Measurements from ENCODE around the gene UBE2J1.

DNA sequence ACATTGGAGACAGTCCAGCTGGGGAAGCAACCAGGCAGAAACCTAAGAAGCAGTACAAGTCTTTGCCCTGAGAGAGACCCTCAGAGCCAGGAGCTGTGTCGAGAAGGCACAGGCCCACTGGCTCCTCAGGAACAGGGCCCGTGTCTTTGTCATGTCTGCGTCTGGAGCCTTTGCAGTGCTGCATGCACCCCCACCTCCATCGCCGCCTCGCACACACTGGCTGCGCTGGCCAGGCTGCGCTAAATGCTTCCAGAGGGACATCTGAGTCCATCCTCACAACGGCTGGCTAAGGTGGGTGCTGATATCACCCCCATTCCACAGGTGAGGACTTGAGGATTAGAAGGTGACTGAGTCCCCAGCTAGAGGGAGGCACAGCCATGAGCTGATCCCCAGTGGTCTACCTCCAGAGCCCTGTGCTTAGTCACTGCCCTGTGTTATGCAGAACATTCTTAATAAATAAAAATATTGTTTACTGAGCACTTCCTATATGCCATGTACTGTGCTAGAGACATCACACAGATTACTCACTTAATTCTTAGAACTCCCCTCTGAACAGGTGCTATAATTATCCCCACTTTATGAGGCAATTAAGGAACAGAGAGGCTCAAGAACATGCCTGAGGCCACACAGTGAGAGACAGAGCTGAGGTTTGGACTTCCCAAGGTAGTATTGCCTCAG lies 65.0 kb downstream of the UBE2J1 start:
- TF ChIP-seq TCF7L2 (IDR thresholded peaks at IDR 0.05; ENCODE audit: borderline replicate concordance, low read depth, low read length), result no peak
- TF ChIP-seq, protein P1, sequence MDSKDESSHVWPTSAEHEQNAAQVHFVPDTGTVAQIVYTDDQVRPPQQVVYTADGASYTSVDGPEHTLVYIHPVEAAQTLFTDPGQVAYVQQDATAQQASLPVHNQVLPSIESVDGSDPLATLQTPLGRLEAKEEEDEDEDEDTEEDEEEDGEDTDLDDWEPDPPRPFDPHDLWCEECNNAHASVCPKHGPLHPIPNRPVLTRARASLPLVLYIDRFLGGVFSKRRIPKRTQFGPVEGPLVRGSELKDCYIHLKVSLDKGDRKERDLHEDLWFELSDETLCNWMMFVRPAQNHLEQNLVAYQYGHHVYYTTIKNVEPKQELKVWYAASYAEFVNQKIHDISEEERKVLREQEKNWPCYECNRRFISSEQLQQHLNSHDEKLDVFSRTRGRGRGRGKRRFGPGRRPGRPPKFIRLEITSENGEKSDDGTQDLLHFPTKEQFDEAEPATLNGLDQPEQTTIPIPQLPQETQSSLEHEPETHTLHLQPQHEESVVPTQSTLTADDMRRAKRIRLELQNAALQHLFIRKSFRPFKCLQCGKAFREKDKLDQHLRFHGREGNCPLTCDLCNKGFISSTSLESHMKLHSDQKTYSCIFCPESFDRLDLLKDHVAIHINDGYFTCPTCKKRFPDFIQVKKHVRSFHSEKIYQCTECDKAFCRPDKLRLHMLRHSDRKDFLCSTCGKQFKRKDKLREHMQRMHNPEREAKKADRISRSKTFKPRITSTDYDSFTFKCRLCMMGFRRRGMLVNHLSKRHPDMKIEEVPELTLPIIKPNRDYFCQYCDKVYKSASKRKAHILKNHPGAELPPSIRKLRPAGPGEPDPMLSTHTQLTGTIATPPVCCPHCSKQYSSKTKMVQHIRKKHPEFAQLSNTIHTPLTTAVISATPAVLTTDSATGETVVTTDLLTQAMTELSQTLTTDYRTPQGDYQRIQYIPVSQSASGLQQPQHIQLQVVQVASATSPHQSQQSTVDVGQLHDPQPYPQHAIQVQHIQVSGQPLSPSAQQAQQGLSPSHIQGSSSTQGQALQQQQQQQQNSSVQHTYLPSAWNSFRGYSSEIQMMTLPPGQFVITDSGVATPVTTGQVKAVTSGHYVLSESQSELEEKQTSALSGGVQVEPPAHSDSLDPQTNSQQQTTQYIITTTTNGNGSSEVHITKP (tag by site-specific recombination; IDR thresholded peaks at IDR 0.05), result no peak
- TF ChIP-seq REPIN1 (tag by site-specific recombination; IDR thresholded peaks at IDR 0.05; ENCODE audit: low read depth), result no peak
- no peak for TF ChIP-seq ZNF768 (tag by site-specific recombination; IDR thresholded peaks at IDR 0.05)
- TF ChIP-seq ZNF10 (tag by site-specific recombination; IDR thresholded peaks at IDR 0.05), result no peak
- TF ChIP-seq, protein P2, sequence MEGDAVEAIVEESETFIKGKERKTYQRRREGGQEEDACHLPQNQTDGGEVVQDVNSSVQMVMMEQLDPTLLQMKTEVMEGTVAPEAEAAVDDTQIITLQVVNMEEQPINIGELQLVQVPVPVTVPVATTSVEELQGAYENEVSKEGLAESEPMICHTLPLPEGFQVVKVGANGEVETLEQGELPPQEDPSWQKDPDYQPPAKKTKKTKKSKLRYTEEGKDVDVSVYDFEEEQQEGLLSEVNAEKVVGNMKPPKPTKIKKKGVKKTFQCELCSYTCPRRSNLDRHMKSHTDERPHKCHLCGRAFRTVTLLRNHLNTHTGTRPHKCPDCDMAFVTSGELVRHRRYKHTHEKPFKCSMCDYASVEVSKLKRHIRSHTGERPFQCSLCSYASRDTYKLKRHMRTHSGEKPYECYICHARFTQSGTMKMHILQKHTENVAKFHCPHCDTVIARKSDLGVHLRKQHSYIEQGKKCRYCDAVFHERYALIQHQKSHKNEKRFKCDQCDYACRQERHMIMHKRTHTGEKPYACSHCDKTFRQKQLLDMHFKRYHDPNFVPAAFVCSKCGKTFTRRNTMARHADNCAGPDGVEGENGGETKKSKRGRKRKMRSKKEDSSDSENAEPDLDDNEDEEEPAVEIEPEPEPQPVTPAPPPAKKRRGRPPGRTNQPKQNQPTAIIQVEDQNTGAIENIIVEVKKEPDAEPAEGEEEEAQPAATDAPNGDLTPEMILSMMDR (tag by site-specific recombination; IDR thresholded peaks at IDR 0.05), result no peak
- TF ChIP-seq ZFP3 (tag by site-specific recombination; IDR thresholded peaks at IDR 0.05; ENCODE audit: low read depth), result no peak
- no peak for TF ChIP-seq YY1 (tag by site-specific recombination; IDR thresholded peaks at IDR 0.05)

All from HEK293 (cell line).